Heart right ventricle (tissue), 16 donors: Measurements from ENCODE around the gene DVL2. TPM values are rescaled to one million over a fixed set of nuclear protein-coding genes. Genes with fewer than 3 reads are reported as not detected.

Source experiments
- ATAC-seq, 8 donors: fragments of 200-7000 bp; cut with Tn5 transposase; one replicate each; pipeline ENCODE4 v1.9.1; 2020; ENCODE audit warnings: mild to moderate bottlenecking in 8 of 8, moderate library complexity in 8 of 8, moderate number of reproducible peaks in 1 of 8
- DNase-seq, 2 donors: peaks; one replicate each; pipeline ENCODE4 v3.0.0-alpha.2; 2020
- H3K27ac ChIP-seq, 10 donors: fragments of 200-600 bp; sonication (generic) in 2 of 10; one replicate each; pipeline versions ENCODE4 v1.5.0 to v1.8.0; 2020 to 2022; ENCODE audit warnings: mild to moderate bottlenecking in 3 of 10
- H3K27me3 ChIP-seq, 7 donors: fragments of 200-600 bp; one replicate each; pipeline ENCODE4 v1.8.0; 2021 to 2022; ENCODE audit warnings: mild to moderate bottlenecking in 2 of 7
- H3K36me3 ChIP-seq, 9 donors: fragments of 200-600 bp; sonication (generic) in 1 of 9; one replicate each; pipeline versions ENCODE4 v1.5.0 to v1.8.0; 2020 to 2022; ENCODE audit warnings: mild to moderate bottlenecking in 2 of 9
- H3K4me1 ChIP-seq, 9 donors: fragments of 200-600 bp; sonication (generic) in 1 of 9; one replicate each; pipeline versions ENCODE4 v1.5.0 to v1.8.0; 2020 to 2022; ENCODE audit warnings: mild to moderate bottlenecking in 4 of 9
- H3K4me3 ChIP-seq, 10 donors: fragments of 200-600 bp; sonication (generic) in 2 of 10; one replicate each; pipeline versions ENCODE4 v1.5.0 to v1.8.0; 2020 to 2022; ENCODE audit warnings: mild to moderate bottlenecking in 7 of 10, moderate library complexity in 2 of 10
- H3K9me3 ChIP-seq, 11 donors: fragments of 200-600 bp in 10 of 11; sonication (generic) in 2 of 11; one replicate each; pipeline versions ENCODE4 v1.5.0 to v1.8.0; 2013 to 2022; ENCODE audit warnings: mild to moderate bottlenecking in 2 of 11, control low read depth in 1 of 11, moderate library complexity in 1 of 11
- WGBS, 2 donors: extraction: QIAGEN DNeasy Blood & Tissue Kit; methylation state at CpG; one replicate each; pipeline ENCODE4 v1.1.7; 2013; ENCODE audit warnings: inconsistent platforms in 1 of 2; 5-methylcytosine and 5-hydroxymethylcytosine counted together
- intact Hi-C, 10 donors: fragments of 100-400 bp; cut with DNase I; formaldehyde crosslinking; loops; one replicate each; pipeline versions ENCODE4 v1.11.1 to v1.14.2; 2022
- polyA plus RNA-seq, 2 donors: library from polyadenylated mRNA; stranded (reverse); fragments of 200-250 nt; gene quantifications; one replicate each; pipeline ENCODE4 v1.2.3, GENCODE V29; 2013
- total RNA-seq, 10 donors: library from RNA; stranded (reverse); fragmentation: NEBNext Ultra II Directional in 3 of 10; extraction: Animal tissue kit (Norgen Biotek cat#: 25700) in 3 of 10; gene quantifications; one replicate each; pipeline versions ENCODE4 v1.2.1 to v1.2.4, GENCODE V29; 2021 to 2023
- TF ChIP-seq, protein P1 (sequence below), 9 donors: fragments of 200-600 bp; sonication (generic) in 2 of 9; IDR thresholded peaks; one replicate each; pipeline versions ENCODE4 v1.5.0 to v1.8.0; 2021 to 2022; ENCODE audit warnings: antibody characterized with exemption in 9 of 9, mild to moderate bottlenecking in 5 of 9, moderate library complexity in 1 of 9
- donor health status: Arrhythmogenic right ventricular cardiomyopathy.
- donor health status: ischemic (EF 13 %, LVEDD 7.1; RV severe dilation, severe dysfunction).
- donor health status: healthy with polysubstance abuse.
- donor health status: DM: no; HTN: yes; CAD: no.
- donor health status: DM: no; HTN: no; CAD: no.
- donor health status: ischemic (EF 25% LVEDD 6.9; RV normal size, moderate dysfunction).
- donor health status: ischemic (EF 25% LVEDD 5.7; RV mildly dilated, moderate dysfunction).
- donor health status: healthy.
- donor health status: DM: yes; HTN: yes; CAD: no.
- donor health status: Ischemic cardiomyopathy.
- donor health status: ischemic (EF 35%, LVEDD 5.7; RV mildly dilated, moderate dysfunction).
- donor health status: nonischemic (EF 11% LVEDD 7.7; RV severe dilation, severe dysfunction).
- donor health status: DM: yes; HTN: yes; CAD: no.
- donor health status: PGD.
- donor health status: ischemic (EF 29% LVEDD 5.4; RV normal size, mild dysfunction).
- donor health status: nonischemic (EF 23%, LVEDD 6.1; RV moderate dilation, normal function).

The DVL2 gene
- total and polyA plus RNA-seq, 12 donors: 10.0 to 25.6 (median 18.0) TPM

DNA sequence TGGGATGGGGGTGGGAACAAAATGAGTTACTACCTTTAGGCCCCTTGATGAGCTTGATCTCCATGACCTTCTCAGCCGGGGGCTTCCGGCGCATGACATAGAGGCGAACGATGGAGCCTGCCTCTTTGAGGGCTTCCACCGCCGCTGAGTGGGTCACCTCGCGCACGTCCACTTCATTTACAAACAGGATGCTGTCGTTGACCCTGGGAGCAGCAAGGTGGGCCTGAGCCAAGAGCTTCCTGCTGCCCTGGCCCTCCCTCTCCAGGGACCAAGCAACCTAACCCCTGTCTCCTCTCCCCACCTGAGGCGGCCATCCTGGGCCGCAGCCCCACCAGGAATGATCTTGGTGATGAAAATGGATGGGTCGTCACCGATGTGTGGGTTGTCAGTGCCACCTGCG, 30.9 kb downstream of the DVL2 start:
- no peak overlapping the region for H3K4me3 ChIP-seq
- WGBS, 2 donors: 92 to 94% methylated on average over 16 of the region's 16 CpGs
- no peak for DNase-seq
- intact Hi-C loops: no loop called here
- TF ChIP-seq, protein P1, sequence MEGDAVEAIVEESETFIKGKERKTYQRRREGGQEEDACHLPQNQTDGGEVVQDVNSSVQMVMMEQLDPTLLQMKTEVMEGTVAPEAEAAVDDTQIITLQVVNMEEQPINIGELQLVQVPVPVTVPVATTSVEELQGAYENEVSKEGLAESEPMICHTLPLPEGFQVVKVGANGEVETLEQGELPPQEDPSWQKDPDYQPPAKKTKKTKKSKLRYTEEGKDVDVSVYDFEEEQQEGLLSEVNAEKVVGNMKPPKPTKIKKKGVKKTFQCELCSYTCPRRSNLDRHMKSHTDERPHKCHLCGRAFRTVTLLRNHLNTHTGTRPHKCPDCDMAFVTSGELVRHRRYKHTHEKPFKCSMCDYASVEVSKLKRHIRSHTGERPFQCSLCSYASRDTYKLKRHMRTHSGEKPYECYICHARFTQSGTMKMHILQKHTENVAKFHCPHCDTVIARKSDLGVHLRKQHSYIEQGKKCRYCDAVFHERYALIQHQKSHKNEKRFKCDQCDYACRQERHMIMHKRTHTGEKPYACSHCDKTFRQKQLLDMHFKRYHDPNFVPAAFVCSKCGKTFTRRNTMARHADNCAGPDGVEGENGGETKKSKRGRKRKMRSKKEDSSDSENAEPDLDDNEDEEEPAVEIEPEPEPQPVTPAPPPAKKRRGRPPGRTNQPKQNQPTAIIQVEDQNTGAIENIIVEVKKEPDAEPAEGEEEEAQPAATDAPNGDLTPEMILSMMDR (IDR thresholded peaks at IDR 0.05): no peak
- H3K9me3 ChIP-seq: no peaks in the 10 kb centered on the region
- H3K4me1 ChIP-seq: peaks cover 0 to 16% (median 5%) of the 10 kb centered on the region in 9 donors
- H3K27me3 ChIP-seq: no peaks in the 10 kb centered on the region
- H3K27ac ChIP-seq: no peak overlapping the region
- peaks cover 0 to 50% (median 13%) of the 10 kb centered on the region in 9 donors for H3K36me3 ChIP-seq
- no peak for ATAC-seq

DNA sequence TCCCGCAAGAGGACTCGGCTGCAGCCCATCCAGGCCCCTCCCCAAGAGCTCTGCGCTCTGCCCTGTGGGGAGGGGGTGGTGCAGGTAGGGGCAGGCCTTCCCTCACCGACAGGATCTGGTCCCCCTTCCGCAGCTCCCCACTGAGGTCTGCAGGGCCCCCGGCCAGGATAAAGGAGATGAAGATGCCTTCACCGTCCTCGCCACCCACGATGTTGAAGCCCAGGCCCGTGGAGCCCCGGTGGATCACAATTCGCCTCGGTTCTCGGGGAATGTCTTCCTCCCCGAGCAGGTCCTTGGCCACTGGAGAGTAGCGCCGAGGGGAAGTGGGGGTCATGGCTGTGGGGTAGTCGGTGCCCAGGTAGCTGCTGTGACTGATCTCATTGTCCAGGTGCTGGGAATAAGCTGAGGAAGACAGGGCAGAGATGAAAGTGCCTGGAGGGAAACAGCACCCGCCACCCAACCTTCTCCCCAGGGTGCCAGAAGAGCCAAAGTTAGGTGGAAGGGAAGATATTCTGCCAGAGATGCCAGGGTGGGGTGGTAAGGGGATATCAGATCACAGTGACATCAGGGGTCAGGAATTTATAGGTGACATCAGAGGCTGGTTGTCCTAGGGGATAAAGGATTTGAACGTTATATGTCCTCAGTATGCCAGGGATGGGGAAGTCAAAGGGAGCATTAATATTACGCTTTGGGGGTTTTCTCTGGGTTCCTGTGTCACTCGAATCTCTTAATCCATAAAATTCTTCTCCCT, 37.5 kb downstream of the DVL2 start:
- H3K27me3 ChIP-seq: no peaks in the 10 kb centered on the region
- ATAC-seq (peak in 1 of 8 donors; percentile 22), DNase-seq (no peak)
- H3K36me3 ChIP-seq: peaks cover 0 to 80% (median 20%) of the 10 kb centered on the region in 9 donors
- no peak overlapping the region for H3K27ac ChIP-seq
- intact Hi-C loops: no loop called here
- H3K9me3 ChIP-seq: no peaks in the 10 kb centered on the region
- no peak overlapping the region for H3K4me3 ChIP-seq
- 93 to 94% methylated on average over 22 of the region's 22 CpGs for WGBS, 2 donors
- TF ChIP-seq, protein P1 (IDR thresholded peaks at IDR 0.05): no peak
- H3K4me1 ChIP-seq: no peaks in the 10 kb centered on the region

DNA sequence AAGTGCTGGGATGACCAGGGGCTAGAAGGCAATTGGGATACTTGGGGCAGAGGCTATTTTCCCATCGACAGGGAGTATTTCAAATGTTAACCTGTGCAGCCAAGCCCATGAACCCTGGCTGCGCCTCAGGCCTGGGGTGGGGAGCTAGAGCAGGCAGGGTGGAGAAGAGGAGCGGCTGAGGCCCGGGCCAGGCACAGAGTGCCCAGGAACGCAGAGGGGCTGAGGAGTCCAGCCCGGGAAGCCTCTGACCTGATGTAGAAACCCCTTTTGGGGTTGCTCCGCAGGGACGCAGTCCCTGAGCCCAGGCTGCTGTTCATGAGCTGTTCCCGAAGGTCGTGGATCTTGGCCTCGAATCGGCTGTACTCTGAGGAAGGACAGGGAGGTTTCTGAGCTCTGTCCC, 38.3 kb downstream of the DVL2 start:
- H3K4me1 ChIP-seq: no peaks in the 10 kb centered on the region
- intact Hi-C loops: no loop called here
- TF ChIP-seq, protein P1 (IDR thresholded peaks at IDR 0.05): no peak
- H3K27me3 ChIP-seq: no peaks in the 10 kb centered on the region
- no peak overlapping the region for H3K4me3 ChIP-seq
- H3K36me3 ChIP-seq: peaks cover 0 to 74% (median 20%) of the 10 kb centered on the region in 9 donors
- H3K27ac ChIP-seq: no peak overlapping the region
- WGBS, 2 donors: 95 to 97% methylated on average over 12 of the region's 12 CpGs
- no peaks in the 10 kb centered on the region for H3K9me3 ChIP-seq
- DNase-seq (no peak), ATAC-seq (no peak)

DNA sequence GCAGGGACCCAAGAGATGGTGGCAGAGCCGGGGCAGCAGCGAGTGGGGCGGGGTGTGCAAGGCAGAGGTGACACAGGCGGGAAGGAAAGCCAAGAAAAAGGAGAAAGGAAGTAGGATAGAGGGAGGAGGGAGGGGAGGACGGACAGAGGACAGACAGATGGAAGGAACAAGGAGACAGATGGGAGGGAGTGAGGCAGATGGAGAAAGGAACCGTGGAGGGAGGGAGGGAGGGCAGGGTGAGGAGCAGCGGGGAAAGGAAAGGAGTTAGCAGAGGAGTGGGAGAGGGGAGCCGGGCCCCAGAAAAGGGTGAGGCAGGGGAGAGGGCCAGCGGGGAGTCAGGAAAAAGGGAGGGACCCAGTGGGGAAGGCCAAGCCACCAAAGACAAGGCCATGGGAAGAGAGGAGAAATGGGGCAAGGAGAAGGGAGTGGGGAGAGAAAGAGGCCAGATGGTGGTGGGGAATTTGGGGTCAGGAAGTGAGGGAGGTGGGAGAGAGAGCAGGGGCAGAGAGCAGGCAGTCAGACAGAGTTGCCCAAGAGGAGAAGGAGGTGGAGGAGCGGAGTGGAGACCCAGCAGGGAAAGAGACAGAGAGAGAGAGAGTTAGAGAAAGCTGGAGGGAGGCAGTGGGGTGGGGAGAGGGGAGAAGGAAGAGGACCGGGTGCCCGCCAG, 41.9 kb downstream of the DVL2 start:
- no peak overlapping the region for H3K4me3 ChIP-seq
- 77 to 78% methylated on average over 12 of the region's 12 CpGs for WGBS, 2 donors
- H3K27me3 ChIP-seq: no peaks in the 10 kb centered on the region
- TF ChIP-seq, protein P1 (IDR thresholded peaks at IDR 0.05): no peak
- H3K36me3 ChIP-seq: peaks cover 0 to 65% (median 20%) of the 10 kb centered on the region in 9 donors
- no peaks in the 10 kb centered on the region for H3K9me3 ChIP-seq
- intact Hi-C loops: no loop called here
- ATAC-seq (no peak), DNase-seq (no peak)
- no peaks in the 10 kb centered on the region for H3K4me1 ChIP-seq
- H3K27ac ChIP-seq: no peak overlapping the region
